GM21447 (cell line): Measurements from ENCODE around the gene TARDBP.
"Not testable (repeated sequence)": the region's sequence is repeated elsewhere in the genome, so short reads cannot be mapped to it uniquely, and the experiment has no call there.

Experiments used
- ATAC-seq: cut with Tn5 transposase; IDR thresholded peaks from one replicate; pipeline ENCODE4 v1.9.1; 2021; ENCODE audit not compliant: unreplicated experiment

Gene TARDBP

DNA sequence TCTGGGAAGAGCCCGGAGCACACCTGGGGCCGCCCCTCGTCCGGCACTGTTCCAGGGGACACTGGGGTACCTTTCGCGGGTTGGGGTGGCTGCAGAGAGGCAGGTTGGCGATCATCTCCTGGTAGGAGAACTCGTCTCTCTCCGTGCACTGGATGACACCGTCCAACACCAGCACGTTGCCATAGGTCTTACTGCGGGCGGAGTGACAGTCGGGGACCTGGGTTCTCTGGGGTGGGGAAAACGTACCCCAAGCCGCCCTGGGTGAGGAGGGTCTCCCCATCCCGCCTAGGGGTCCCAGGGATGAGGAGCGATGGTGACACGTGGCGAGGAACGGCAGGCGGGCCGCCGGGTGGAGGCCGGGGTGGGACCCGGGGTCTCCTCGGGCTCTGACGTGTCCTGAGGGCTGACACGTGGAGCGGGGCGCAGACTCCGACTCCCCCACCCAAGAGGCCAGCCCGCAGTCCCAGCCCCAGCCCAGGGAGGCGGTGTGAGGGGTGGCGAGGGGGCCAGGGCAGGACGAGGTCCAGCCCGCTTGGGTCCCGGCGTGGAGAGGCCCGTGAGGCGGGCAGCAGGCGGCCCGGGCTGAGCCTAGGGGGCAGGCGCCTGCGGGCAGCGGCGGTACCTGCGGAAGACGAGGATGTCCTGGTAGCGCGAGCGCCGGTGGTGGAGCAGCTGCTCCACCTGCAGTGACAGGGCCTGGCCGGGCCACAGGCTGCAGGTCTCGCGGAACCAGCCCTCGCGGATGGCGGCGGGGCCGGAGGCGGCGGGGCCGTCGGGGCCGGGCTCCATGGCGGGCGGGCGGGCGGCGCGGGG is 46.9 kb downstream of the TARDBP start:
- ATAC-seq: no peak

GRCh38 chr1:11059968-11060830 is 47.7 kb downstream of the TARDBP start, which contains the start of gene SRM:
Gene SRM, minus strand, starts transcription at chr1:11060018. Its CDS starts 75 bp downstream, at chr1:11059943.
- peak; percentile 73 for ATAC-seq

GRCh38 chr1:11061652-11062365 is 49.4 kb downstream of the TARDBP start:
- ATAC-seq: no peak

DNA sequence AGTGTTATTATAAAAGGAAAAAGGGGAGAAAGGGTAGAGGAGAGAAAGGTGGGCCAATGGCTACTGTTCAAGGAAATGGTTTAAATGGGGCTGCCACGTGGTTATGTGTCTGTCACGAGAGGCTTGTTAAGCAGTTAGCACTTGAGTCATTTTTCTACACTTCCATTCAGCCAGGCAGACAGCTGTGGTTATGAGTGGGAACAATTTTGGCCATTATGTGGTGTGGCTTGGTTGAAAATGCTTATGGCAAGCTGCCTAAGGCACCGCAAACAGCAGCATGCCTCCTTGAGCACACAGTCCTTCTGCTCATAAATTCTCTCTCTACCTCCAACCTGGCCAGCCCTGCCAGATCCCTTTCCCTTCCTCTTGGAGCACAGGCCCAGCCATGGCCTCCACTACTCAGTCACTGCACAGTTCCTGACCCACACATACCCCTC is 50.5 kb downstream of the TARDBP start:
- no peak for ATAC-seq

DNA sequence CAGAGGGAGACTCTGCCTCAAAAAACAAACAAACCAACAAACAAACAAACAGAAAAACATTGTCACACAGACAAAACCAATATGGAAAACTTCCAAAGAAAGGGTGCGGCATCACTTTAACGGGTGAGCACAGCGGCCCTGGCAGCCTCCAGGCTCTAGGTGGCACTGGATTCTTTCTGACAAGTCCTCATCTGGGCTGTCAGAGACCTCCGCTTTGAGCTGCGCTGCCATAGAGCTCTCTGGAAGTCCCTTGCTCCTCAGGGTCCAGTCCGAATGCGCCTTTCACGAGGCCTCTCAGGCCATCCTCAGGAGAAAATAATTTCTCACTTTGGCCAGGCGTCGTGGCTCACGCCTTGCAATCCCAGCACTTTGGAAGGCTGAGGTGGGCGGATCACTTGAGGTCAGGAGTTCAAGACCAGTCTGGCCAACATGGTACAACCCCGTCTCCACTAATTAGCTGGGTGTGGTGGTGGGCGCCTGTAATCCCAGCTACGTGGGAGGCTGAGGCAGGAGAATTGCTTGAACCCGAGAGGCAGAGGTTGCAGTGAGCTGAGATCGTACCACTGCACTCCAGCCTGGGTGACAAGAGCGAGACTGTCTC is 51.6 kb downstream of the TARDBP start:
- not testable (repeated sequence) for ATAC-seq

DNA sequence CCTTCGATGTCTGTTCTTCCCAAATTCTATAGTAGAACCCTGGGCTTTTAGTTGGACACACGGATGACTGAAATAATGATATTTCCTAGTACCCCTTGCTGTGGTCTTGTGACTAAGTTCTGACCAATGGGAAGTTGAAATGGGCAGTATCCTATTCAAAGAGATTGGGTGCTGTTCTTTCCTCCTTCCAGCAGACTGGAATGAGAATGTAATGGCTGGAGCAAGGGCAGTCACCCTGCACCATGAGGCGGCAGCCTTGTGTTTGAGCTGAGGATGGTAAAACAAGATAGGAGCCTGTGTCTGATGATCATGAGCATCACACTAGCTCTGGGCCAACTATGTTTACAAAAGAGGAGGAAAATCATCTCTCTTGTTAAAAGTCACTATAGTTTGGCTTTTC is 52.5 kb downstream of the TARDBP start:
- no peak for ATAC-seq

DNA sequence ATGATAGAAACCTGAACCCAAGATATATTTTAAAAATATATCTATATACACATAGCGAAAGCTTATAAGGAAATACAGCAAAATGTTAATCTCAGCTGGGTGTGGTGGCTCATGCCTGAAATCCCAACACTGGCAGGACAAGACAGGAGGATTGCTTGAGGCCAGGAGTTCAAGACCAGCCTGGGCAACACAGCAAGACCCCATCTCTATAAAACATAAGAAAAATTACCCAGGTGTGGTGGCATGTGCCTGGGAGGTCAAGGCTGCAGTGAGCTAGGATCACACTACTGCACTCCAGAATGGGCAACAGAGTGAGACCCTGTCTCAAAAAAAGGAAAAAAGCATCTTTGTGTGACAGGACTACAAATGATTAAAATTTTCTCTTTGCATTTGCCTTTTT is 53.3 kb downstream of the TARDBP start:
- no peak for ATAC-seq

GRCh38 chr1:11067716-11068599 is 55.5 kb downstream of the TARDBP start:
- ATAC-seq: no peak

GRCh38 chr1:11068600-11069473 is 56.4 kb downstream of the TARDBP start:
- ATAC-seq: no peak

- no peak for ATAC-seq
Observed at GRCh38 chr1:11070876-11071275, 58.4 kb downstream of the TARDBP start.

- ATAC-seq: no peak
Observed at GRCh38 chr1:11071463-11072215, 59.2 kb downstream of the TARDBP start.

DNA sequence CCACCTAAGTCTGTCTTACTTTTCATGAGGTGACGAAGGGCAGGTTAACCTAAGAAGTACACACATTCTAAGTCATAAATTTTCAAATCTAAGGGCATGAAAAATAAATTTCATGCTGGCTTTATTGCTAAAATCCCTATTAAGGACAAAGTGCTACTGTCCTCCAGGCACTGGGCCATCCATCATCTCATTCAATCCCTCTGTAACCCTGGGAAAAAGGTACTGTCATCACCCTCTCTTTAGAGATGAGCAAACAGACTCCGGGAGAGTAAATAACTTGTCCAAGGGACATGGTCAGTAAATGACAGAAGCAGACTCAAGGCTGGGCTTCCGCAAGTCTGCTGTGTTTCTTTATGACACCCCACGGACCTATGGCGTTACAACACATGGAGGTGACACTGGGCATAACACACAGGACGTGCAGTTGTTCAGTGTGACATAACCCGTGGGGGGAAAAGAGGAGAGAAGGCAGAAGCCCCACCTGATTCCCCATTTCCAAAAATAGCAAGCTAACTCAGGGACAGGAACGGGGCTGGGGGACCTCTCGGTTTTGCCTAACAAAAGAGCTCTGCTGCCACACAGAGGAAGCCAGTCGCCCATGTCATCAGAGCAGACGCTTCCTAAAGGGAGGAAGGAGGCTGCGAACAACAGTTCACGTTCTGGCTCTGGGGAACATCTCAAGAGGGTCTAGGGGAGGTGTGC is 59.9 kb downstream of the TARDBP start:
- ATAC-seq: peak; percentile 52

DNA sequence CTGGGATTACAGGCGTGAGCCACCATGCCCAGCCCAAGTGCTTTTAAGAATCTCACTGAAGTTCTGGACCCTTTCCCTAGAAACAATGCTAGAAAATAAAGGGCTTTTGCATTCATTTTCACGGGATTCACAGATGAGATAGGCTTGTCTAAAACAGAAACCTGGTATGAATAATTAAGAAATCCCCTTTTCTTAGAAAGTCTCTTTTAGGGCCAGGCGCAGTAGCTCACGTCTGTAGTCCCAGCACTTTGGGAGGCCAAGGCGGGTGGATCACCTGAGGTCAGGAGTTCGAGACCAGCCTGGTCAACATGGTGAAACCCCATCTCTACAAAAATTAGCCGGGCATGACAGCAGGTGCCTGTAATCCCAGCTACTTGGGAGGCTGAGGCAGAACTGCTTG is 60.9 kb downstream of the TARDBP start:
- ATAC-seq: not testable (repeated sequence)
